ENCODE results near the gene C9orf43. TPM values are rescaled to one million over a fixed set of nuclear protein-coding genes. Genes with fewer than 3 reads are reported as not detected.
A peak's percentile ranks its signal among the peaks of the same experiment; 100 is the strongest.

C9orf43 gene
- total and polyA plus RNA-seq, 9 of the 15 experiments (the other 6 are each of a cell fraction or from before 2014, with no cell fraction given): 0.21 to 0.58 (median 0.33) TPM

GRCh38 chr9:113376634-113377567 is 33.6 kb upstream of the C9orf43 start, which contains the start of gene HDHD3 (continued):
- TF ChIP-seq POLR2G (IDR thresholded peaks at IDR 0.05; ENCODE audit: low read depth, low read length) (peak; percentile 90), TCFL5 (CRISPR knock-in tag; conservative IDR thresholded peaks at IDR 0.05) (no peak), RAD21 (CRISPR knock-in tag; conservative IDR thresholded peaks at IDR 0.05 in 1 of 2, IDR thresholded peaks at IDR 0.05 in 1 of 2) (no peak), GATAD2A (IDR thresholded peaks at IDR 0.05) (peak; percentile 39; the same call in 1 of the 2 replicates), FOXM1 (IDR thresholded peaks at IDR 0.05; ENCODE audit: low read depth) (no peak), FOXM1 (CRISPR knock-in tag; IDR thresholded peaks at IDR 0.05; ENCODE audit: low read depth) (no peak), MGA (IDR thresholded peaks at IDR 0.05) (peak; percentile 9; the same call in 1 of the 2 replicates), EP300 (IDR thresholded peaks at IDR 0.05; ENCODE audit: low read length) (no peak), CTBP1 (IDR thresholded peaks at IDR 0.05; ENCODE audit: borderline replicate concordance) (no peak), HDGF (IDR thresholded peaks at IDR 0.05) (0 out of 2 replicates have a peak, but pooled peaks have one; percentile 35), HNRNPK (IDR thresholded peaks at IDR 0.05; ENCODE audit: low read depth, low read length, poor library complexity, severe bottlenecking) (peak; percentile 89), DIDO1 (tag; IDR thresholded peaks at IDR 0.05; ENCODE audit: low read depth) (no peak), MTA1 (IDR thresholded peaks at IDR 0.05; ENCODE audit: borderline replicate concordance) (0 out of 2 replicates have a peak, but pooled peaks have one; percentile 36), TCF3 (CRISPR knock-in tag; IDR thresholded peaks at IDR 0.05) (no peak), MECOM (CRISPR knock-in tag; IDR thresholded peaks at IDR 0.05) (no peak)
- TF ChIP-seq, protein P1, sequence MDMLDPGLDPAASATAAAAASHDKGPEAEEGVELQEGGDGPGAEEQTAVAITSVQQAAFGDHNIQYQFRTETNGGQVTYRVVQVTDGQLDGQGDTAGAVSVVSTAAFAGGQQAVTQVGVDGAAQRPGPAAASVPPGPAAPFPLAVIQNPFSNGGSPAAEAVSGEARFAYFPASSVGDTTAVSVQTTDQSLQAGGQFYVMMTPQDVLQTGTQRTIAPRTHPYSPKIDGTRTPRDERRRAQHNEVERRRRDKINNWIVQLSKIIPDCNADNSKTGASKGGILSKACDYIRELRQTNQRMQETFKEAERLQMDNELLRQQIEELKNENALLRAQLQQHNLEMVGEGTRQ (CRISPR knock-in tag; IDR thresholded peaks at IDR 0.05): peak; percentile 42
